HFFc6 (cell line): ENCODE data around the gene PPP1R3D. TPM values are rescaled to one million over a fixed set of nuclear protein-coding genes. Genes with fewer than 3 reads are reported as not detected.

ENCODE experiments used
- DNase-seq: peaks from one replicate; pipeline ENCODE4 v3.0.0-alpha.2; 2018
- H3K27ac Mint-ChIP-seq: 2 replicates; pipeline ENCODE4 v1.8.0; 2020; ENCODE audit warnings: mild to moderate bottlenecking, mixed read lengths
- H3K27me3 Mint-ChIP-seq: 2 replicates; pipeline ENCODE4 v1.8.0; 2021; ENCODE audit warnings: mild to moderate bottlenecking, moderate library complexity, mixed read lengths; ENCODE audit not compliant: insufficient read depth
- H3K36me3 Mint-ChIP-seq: 2 replicates; pipeline ENCODE4 v1.8.0; 2021; ENCODE audit warnings: low read depth, mixed read lengths
- H3K4me1 Mint-ChIP-seq: 2 replicates; pipeline ENCODE4 v1.8.0; 2020; ENCODE audit warnings: low read depth, mixed read lengths
- H3K4me3 Mint-ChIP-seq: 2 replicates; pipeline ENCODE4 v1.8.0; 2020; ENCODE audit warnings: mild to moderate bottlenecking, moderate library complexity, mixed read lengths
- H3K9me3 Mint-ChIP-seq: 2 replicates; pipeline ENCODE4 v1.8.0; 2020; ENCODE audit warnings: mild to moderate bottlenecking, mixed read lengths
- total RNA-seq, 6 experiments: library from RNA; stranded (reverse); fragmentation: NEBNext Ultra II Directional; extraction: Animal tissue kit (Norgen Biotek cat#: 25700); gene quantifications; 2 replicates in 1 of 6; 3 replicates in 5 of 6; pipeline ENCODE4 v1.2.3, GENCODE V29; 2021
- TF ChIP-seq, protein P1 (sequence below): fragments of 200-600 bp; sonication (generic); IDR thresholded peaks from 2 replicates; pipeline ENCODE4 v1.5.0; 2021; ENCODE audit warnings: antibody characterized with exemption, mild to moderate bottlenecking

The PPP1R3D gene
- total RNA-seq, 6 experiments from 2014 or later, result 5.6 to 6.8 (median 6.2) TPM

DNA sequence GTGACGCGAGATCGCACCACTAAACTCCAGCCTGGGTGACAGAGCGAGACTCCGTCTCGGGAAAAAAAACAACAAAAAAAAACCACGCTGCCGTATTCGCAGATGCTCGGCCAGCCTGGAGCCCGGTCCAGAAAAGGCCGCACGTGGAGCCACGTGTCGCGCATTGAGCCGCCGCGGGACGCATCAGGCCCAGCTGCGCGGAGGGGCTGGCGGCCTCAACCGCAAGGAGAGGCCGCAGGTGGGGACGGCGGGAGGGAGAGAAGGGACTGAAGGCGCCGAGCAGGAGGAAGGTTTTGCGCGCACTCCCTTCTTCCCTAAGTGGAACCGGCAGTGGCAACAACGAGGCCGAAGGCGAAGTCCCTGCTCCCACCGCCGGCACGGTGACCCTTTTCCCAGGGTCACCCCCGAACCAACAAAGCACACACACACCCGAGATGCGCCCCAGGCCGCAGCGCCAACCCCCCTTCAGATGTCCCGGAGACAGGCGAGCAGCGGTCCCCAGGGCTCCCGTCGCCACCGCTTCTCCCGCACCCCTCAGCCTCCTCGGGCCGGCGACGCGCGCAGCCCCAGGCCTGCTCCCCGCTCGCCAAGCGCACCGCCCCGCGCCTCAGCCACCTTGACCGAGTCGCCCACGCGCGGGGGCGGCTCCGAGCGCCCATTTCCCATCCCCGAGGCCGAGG, 7.3 kb downstream of the PPP1R3D start:
- no peak for DNase-seq
- H3K27me3 Mint-ChIP-seq, result no peaks in the 10 kb centered on the region
- H3K4me1 Mint-ChIP-seq, result peaks cover 24% of the 10 kb centered on the region
- no peaks in the 10 kb centered on the region for H3K9me3 Mint-ChIP-seq
- H3K4me3 Mint-ChIP-seq, result no peak overlapping the region
- TF ChIP-seq, protein P1, sequence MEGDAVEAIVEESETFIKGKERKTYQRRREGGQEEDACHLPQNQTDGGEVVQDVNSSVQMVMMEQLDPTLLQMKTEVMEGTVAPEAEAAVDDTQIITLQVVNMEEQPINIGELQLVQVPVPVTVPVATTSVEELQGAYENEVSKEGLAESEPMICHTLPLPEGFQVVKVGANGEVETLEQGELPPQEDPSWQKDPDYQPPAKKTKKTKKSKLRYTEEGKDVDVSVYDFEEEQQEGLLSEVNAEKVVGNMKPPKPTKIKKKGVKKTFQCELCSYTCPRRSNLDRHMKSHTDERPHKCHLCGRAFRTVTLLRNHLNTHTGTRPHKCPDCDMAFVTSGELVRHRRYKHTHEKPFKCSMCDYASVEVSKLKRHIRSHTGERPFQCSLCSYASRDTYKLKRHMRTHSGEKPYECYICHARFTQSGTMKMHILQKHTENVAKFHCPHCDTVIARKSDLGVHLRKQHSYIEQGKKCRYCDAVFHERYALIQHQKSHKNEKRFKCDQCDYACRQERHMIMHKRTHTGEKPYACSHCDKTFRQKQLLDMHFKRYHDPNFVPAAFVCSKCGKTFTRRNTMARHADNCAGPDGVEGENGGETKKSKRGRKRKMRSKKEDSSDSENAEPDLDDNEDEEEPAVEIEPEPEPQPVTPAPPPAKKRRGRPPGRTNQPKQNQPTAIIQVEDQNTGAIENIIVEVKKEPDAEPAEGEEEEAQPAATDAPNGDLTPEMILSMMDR, result no peak
- no peaks in the 10 kb centered on the region for H3K36me3 Mint-ChIP-seq
- H3K27ac Mint-ChIP-seq, result no peak overlapping the region

DNA sequence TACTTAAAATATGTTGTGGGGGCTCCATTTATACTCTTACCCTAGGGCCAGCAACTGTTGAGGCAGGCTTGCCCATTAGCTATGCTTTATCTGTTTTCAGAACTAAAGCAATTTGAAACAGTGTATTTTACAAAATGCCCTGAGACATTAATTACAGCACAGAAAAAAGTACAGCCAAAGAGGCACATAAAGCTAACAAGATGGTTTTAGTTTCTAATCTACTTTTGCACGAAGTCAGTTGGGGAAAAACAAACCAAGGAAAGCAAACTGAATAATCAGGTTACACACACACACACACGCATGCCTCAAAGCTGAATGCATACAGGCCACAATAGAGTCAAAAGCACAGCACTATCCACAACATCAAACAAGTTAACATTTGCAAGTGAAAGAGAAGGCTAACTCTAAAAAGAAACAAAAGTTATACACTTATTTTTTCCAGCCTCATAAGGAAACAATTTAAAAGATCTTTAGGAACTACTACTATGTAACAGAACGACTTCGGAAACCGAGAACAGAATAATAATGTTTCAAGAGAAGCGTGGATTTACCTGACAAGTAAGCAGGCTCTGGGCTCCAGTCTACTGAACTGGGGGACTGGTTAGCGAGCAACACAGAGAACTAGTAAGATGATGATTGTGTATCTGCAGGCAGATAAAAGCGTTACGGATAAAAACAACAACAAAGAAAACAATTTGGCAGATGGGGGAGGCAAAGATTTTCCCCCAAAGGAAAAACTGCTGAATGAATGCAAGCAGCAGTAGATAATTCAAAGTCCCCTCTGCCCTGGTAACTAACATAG, 8.4 kb downstream of the PPP1R3D start:
- DNase-seq, result no peak
- Mint-ChIP-seq H3K4me3 (peak overlapping the region; percentile 19; the same call in 1 of the 2 replicates), H3K4me1 (peaks cover 14% of the 10 kb centered on the region), H3K27me3 (no peaks in the 10 kb centered on the region), H3K27ac (no peak overlapping the region), H3K36me3 (no peaks in the 10 kb centered on the region), H3K9me3 (no peaks in the 10 kb centered on the region)
- TF ChIP-seq, protein P1, result no peak

DNA sequence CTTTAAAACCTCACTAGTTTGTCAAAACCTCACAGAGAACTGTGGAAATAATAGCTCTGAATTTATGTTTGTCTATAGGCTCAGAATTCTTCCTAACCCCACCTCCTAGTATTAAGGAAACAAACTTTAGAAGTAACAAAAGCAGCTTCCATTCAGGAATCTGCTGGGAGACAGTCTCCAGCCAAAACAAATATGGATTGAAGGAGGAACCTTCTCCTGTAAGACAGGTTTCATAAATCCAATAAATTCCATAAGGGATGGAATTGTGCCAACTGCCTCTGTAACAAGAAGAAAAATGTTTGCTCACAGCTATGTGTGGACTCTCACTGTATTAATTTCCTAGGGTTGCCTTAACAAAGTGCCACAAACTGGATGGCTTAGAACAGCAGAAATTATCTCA, 14.2 kb downstream of the PPP1R3D start:
- no peak for DNase-seq
- Mint-ChIP-seq H3K36me3 (no peaks in the 10 kb centered on the region), H3K4me1 (no peaks in the 10 kb centered on the region), H3K4me3 (no peak overlapping the region), H3K27ac (no peak overlapping the region), H3K9me3 (no peaks in the 10 kb centered on the region), H3K27me3 (no peaks in the 10 kb centered on the region)
- TF ChIP-seq, protein P1, result no peak

DNA sequence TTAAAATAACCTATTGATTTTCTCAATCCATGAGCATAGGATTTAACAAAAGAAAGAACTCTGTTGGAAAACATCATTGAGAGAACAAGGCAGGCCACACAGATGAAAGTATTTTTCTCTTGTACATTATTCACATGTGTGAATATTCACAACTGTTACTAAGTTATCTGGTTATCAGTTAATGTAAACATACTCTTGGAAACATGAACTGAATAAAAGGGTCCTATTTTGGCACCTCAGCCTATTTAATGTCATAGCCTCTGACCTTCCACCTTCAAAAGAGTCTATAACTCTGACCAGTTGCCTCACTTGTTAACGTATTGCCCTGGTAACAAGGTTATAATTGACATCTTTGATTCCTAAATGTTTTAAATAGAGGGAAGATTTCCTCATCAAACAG, 14.7 kb downstream of the PPP1R3D start:
- TF ChIP-seq, protein P1, result no peak
- H3K9me3 Mint-ChIP-seq, result no peaks in the 10 kb centered on the region
- H3K4me1 Mint-ChIP-seq, result no peaks in the 10 kb centered on the region
- no peaks in the 10 kb centered on the region for H3K27me3 Mint-ChIP-seq
- H3K27ac Mint-ChIP-seq, result no peak overlapping the region
- no peak for DNase-seq
- no peak overlapping the region for H3K4me3 Mint-ChIP-seq
- H3K36me3 Mint-ChIP-seq, result no peaks in the 10 kb centered on the region

DNA sequence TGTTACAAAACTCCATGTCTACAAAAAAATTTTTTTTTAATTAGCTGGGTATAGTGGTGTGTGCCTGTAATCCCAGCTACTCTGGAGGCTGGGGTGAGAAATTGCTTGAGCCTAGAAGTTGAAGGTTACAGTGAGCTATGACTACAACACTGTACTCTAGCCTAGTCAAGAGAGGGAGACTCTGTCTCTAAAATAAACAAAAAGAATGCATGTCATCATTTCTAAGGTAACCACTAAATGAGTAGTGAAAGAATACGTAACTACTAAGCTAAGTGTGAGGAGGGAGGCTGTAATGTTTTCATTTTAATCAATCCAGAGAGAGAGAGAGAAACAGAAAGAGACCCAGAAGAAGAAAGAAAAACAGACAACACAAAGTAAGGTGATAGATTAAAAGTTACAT, 16.6 kb downstream of the PPP1R3D start:
- H3K9me3 Mint-ChIP-seq, result no peaks in the 10 kb centered on the region
- H3K4me1 Mint-ChIP-seq, result no peaks in the 10 kb centered on the region
- no peaks in the 10 kb centered on the region for H3K36me3 Mint-ChIP-seq
- TF ChIP-seq, protein P1, result no peak
- no peak overlapping the region for H3K4me3 Mint-ChIP-seq
- H3K27ac Mint-ChIP-seq, result no peak overlapping the region
- DNase-seq, result no peak
- H3K27me3 Mint-ChIP-seq, result no peaks in the 10 kb centered on the region; the same call in 1 of the 2 replicates
